Body of pancreas (tissue), 4 donors: ENCODE results near the gene GRK4. TPM values are rescaled to one million over a fixed set of nuclear protein-coding genes. Genes with fewer than 3 reads are reported as not detected.

Experiments used
- ATAC-seq: fragments of 150-250 bp; one replicate; pipeline ENCODE4 v1.9.1; 2016
- DNase-seq, 4 donors: peaks; one replicate each; pipeline ENCODE4 v3.0.0-alpha.2; 2019
- H3K27ac ChIP-seq, 4 donors: fragments of 200-600 bp; sonication (generic); 1 replicate in 3 of 4; 2 replicates in 1 of 4; pipeline versions ENCODE4 v1.5.1 to v1.6.1; 2016 to 2019; ENCODE audit warnings: mild to moderate bottlenecking in 1 of 4, mixed read lengths in 1 of 4, moderate library complexity in 1 of 4
- H3K27me3 ChIP-seq, 2 donors: fragments of 200-600 bp; sonication (generic); one replicate each; pipeline ENCODE4 v1.6.0; 2016; ENCODE audit warnings: mild to moderate bottlenecking in 1 of 2
- H3K36me3 ChIP-seq, 2 donors: fragments of 200-600 bp; sonication (generic); replicated peaks in 1 of 2; 2 replicates each; pipeline ENCODE4 v1.5.1; 2016; ENCODE audit warnings: low read depth in 2 of 2; ENCODE audit not compliant: insufficient read depth in 1 of 2
- H3K4me1 ChIP-seq: fragments of 200-600 bp; sonication (generic); one replicate; pipeline ENCODE4 v1.6.0; 2016
- H3K4me3 ChIP-seq, 2 donors: fragments of 200-600 bp; sonication (generic); 1 replicate in 1 of 2; 2 replicates in 1 of 2; pipeline ENCODE4 v1.5.1; 2016 to 2019
- H3K9me3 ChIP-seq, 3 donors: fragments of 200-600 bp; sonication (generic); 1 replicate in 2 of 3; 2 replicates in 1 of 3; pipeline ENCODE4 v1.5.1; 2016
- POLR2A ChIP-seq, 3 donors: fragments of 450-650 bp; IDR thresholded peaks; one replicate each; pipeline ENCODE4 v1.6.1; 2016; ENCODE audit warnings: antibody characterized with exemption in 3 of 3, mild to moderate bottlenecking in 2 of 3
- WGBS, 2 donors: methylation state at CpG; one replicate each; pipeline ENCODE4 v1.1.5; 2017; 5-methylcytosine and 5-hydroxymethylcytosine counted together
- intact Hi-C: fragments of 100-400 bp; cut with DNase I; formaldehyde crosslinking; loops from one replicate; pipeline ENCODE4 v1.15.1; 2023
- total RNA-seq, 2 donors: library from RNA; depleted of rRNA; stranded (reverse); fragments of >200 nt; gene quantifications; one replicate each; pipeline ENCODE4 v1.1.0, GENCODE V29; 2016
- TF ChIP-seq, protein P1 (sequence below), 7 experiments: fragments of 450-650 bp in 4 of 7; fragments of 200-600 bp in 3 of 7; sonication (generic) in 3 of 7; IDR thresholded peaks; one replicate each; pipeline ENCODE4 v1.5.1; 2016 to 2019; ENCODE audit warnings: antibody characterized with exemption in 7 of 7

GRK4 gene
- total RNA-seq, 2 donors from 2014 or later = 6.5 to 14.5 TPM

DNA sequence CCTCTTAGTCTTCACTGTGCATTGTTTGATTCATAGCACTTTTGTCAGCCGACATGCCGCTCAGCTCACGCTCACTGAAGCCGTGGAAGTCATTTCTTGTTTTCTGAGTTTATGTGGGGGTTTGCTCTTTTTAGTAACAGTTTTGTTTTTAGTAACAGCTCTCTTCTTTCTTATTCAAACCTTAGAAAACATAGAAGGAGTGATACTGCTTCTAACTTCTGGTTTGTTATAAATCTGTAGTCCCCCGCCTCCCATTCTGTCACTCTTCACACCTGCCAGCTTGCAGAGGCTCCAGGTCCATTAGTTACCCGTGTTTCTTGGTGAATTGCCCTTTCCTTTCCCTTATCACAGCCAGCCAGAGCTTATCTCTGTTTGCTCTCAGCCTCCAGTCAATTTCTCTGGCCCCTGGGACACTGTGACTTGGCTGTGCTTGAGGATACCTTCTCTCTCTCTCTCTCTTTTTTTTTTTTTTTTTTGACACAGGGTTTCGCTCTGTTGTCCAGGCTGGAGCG is 50.5 kb downstream of the GRK4 start:
- peak overlapping the region in 1 of 4 donors; percentile 45 for H3K27ac ChIP-seq
- DNase-seq = peak; percentile 70 to 82 (median 75)

DNA sequence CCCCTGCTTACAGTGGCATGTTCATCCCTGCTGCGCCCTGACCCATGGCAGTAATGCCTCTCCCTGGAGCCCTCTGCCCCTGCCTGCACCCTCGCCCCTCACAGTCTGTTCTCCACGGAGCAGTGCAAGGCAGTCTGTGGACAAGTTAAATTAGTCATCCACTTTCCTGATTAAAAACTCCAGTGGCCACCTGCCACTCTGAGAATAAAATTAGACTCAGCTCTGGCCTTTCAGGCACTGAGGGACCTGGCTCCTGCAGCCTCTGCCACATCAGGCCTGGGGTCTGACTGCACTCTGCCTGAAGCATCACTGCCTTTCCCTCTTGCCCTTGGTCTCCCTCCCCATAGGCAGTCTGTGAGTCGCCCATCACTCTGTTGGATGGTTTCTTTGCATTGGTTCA is 53.6 kb downstream of the GRK4 start:
- Histone ChIP-seq H3K27ac (no peak overlapping the region), H3K27me3 (no peaks in the 10 kb centered on the region), H3K4me3 (no peak overlapping the region), H3K36me3 (no peaks in the 10 kb centered on the region), H3K4me1 (peaks cover 18% of the 10 kb centered on the region), H3K9me3 (no peaks in the 10 kb centered on the region)
- TF ChIP-seq, protein P1, sequence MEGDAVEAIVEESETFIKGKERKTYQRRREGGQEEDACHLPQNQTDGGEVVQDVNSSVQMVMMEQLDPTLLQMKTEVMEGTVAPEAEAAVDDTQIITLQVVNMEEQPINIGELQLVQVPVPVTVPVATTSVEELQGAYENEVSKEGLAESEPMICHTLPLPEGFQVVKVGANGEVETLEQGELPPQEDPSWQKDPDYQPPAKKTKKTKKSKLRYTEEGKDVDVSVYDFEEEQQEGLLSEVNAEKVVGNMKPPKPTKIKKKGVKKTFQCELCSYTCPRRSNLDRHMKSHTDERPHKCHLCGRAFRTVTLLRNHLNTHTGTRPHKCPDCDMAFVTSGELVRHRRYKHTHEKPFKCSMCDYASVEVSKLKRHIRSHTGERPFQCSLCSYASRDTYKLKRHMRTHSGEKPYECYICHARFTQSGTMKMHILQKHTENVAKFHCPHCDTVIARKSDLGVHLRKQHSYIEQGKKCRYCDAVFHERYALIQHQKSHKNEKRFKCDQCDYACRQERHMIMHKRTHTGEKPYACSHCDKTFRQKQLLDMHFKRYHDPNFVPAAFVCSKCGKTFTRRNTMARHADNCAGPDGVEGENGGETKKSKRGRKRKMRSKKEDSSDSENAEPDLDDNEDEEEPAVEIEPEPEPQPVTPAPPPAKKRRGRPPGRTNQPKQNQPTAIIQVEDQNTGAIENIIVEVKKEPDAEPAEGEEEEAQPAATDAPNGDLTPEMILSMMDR (IDR thresholded peaks at IDR 0.05) = no peak
- no peak for TF ChIP-seq POLR2A (IDR thresholded peaks at IDR 0.05)
- WGBS, 2 donors = 83 to 92% methylated on average over 4 of the region's 4 CpGs
- no peak for ATAC-seq
- DNase-seq = no peak
- intact Hi-C loops = no loop called here

More for the DNA sequence above, 50.5 kb downstream of the GRK4 start:
- Histone ChIP-seq H3K36me3 (no peaks in the 10 kb centered on the region), H3K27me3 (no peaks in the 10 kb centered on the region), H3K4me3 (no peak overlapping the region), H3K9me3 (no peaks in the 10 kb centered on the region), H3K4me1 (peaks cover 32% of the 10 kb centered on the region)
- 18 to 21% methylated on average over 8 of the region's 8 CpGs for WGBS, 2 donors
- peak; percentile 88 for ATAC-seq
- intact Hi-C loops = no loop called here
- no peak for TF ChIP-seq POLR2A (IDR thresholded peaks at IDR 0.05)
- TF ChIP-seq, protein P1 (IDR thresholded peaks at IDR 0.05) = no peak

DNA sequence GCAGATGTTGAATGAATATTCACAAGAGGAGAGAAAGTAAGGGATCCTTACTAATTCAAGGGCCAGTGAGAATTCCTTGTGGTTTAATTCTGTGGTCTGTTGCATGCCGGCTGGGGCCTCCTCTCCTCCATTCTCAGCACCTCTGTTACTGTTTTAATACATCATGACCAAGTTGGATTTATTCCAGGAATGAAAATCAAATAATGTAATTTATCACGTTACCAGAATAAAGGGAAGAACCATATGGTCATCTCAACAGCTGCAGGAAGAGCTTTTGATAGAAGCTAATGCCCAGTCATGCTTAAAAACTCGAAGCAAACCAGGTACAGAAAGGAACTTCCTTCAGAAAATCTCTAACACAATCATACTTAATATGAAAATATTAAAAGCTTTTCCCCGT is 54.1 kb downstream of the GRK4 start:
- no peak for ATAC-seq
- intact Hi-C loops = no loop called here
- TF ChIP-seq, protein P1 (IDR thresholded peaks at IDR 0.05) = no peak
- TF ChIP-seq POLR2A (IDR thresholded peaks at IDR 0.05) = no peak
- Histone ChIP-seq H3K27me3 (no peaks in the 10 kb centered on the region), H3K4me3 (no peak overlapping the region), H3K4me1 (peaks cover 18% of the 10 kb centered on the region), H3K36me3 (no peaks in the 10 kb centered on the region), H3K27ac (no peak overlapping the region), H3K9me3 (no peaks in the 10 kb centered on the region)
- no peak for DNase-seq
- WGBS, 2 donors = 80 to 88% methylated on average over 4 of the region's 4 CpGs

DNA sequence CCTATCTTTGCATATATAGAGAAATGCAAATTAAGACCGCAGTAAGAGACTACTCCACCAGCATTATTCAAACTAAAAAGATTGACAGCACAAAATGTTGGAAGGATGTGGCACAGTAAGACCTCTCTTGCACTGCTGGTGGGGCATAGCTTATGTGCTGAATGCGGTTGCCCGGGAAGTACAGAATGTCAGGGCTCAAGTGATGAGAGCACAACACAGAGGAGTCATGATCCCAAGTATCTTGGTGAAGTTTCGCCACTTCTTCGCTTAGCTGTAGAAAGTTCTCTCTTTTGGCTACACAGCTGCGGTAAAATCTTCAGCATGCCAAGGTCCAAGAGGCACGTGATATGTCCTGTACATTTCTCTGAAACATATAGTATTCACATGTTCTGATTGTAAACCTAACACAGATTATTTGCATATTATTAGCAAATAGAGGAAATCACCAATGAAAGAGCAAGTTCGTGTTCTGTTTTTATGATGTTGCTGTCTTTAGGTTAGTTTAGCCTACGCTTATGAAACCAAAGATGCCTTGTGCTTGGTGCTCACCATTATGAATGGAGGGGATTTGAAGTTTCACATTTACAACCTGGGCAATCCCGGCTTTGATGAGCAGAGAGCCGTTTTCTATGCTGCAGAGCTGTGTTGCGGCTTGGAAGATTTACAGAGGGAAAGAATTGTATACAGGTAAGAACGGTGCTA is 55.9 kb downstream of the GRK4 start:
- Histone ChIP-seq H3K4me3 (no peak overlapping the region), H3K27ac (no peak overlapping the region), H3K27me3 (no peaks in the 10 kb centered on the region), H3K36me3 (no peaks in the 10 kb centered on the region), H3K4me1 (peaks cover 3% of the 10 kb centered on the region), H3K9me3 (no peaks in the 10 kb centered on the region)
- intact Hi-C loops = no loop called here
- TF ChIP-seq, protein P1 (IDR thresholded peaks at IDR 0.05) = no peak
- no peak for TF ChIP-seq POLR2A (IDR thresholded peaks at IDR 0.05)
- ATAC-seq (no peak), DNase-seq (no peak)
- WGBS, 2 donors = 92 to 93% methylated on average over 13 of the region's 13 CpGs

DNA sequence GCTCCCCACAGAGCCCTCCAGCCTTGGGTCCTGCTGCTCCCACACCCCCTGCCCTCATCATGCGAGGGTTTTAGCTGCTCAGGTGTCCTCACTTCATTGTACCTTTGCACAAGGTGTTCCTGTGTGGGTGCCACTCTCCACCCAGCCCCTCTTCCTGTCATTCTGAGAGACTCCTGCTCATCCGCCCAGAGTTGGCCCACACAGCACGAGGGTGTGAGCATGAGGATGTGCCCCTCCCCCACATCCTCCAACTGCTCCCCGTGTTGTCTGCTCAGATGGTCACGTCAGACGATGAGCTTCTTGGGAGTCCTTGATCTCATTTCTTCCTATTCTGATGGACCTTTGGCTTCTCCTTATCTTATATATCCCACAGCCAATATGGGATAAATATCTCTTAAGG is 57.8 kb downstream of the GRK4 start:
- intact Hi-C loops = no loop called here
- H3K36me3 ChIP-seq = no peaks in the 10 kb centered on the region
- no peaks in the 10 kb centered on the region for H3K9me3 ChIP-seq
- TF ChIP-seq, protein P1 (IDR thresholded peaks at IDR 0.05) = no peak
- no peak for TF ChIP-seq POLR2A (IDR thresholded peaks at IDR 0.05)
- WGBS, 2 donors = 86 to 88% methylated on average over 6 of the region's 6 CpGs
- DNase-seq = no peak
- H3K4me3 ChIP-seq = no peak overlapping the region
- H3K27me3 ChIP-seq = no peaks in the 10 kb centered on the region
- no peak overlapping the region for H3K27ac ChIP-seq
- no peaks in the 10 kb centered on the region for H3K4me1 ChIP-seq
- ATAC-seq = no peak
